ENCODE data around the gene RAB17.
"Not testable (repeated sequence)": the region's sequence is repeated elsewhere in the genome, so short reads cannot be mapped to it uniquely, and the experiment has no call there.

RAB17 gene

GRCh38 chr2:237597196-237598145 lies 6.9 kb upstream of the RAB17 start:
- DNase-seq: no peak

- DNase-seq: no peak
These were observed 6.1 kb upstream of the RAB17 start for GRCh38 chr2:237596520-237597195.

- DNase-seq: not testable (repeated sequence)
These were observed 5.4 kb upstream of the RAB17 start for GRCh38 chr2:237595829-237596519.

GRCh38 chr2:237594514-237594871 lies 4.0 kb upstream of the RAB17 start:
- DNase-seq: no peak

GRCh38 chr2:237593596-237594320 lies 3.2 kb upstream of the RAB17 start:
- no peak for DNase-seq

- no peak for DNase-seq
These were observed 2.5 kb upstream of the RAB17 start for GRCh38 chr2:237593036-237593435.

- no peak for DNase-seq
These were observed 2.0 kb upstream of the RAB17 start for GRCh38 chr2:237592425-237592980.

GRCh38 chr2:237591141-237591881 lies 777 bp upstream of the RAB17 start:
- DNase-seq: no peak

GRCh38 chr2:237588044-237588696 lies 2.4 kb downstream of the RAB17 start:
- DNase-seq: no peak

GRCh38 chr2:237585590-237586221 lies 4.8 kb downstream of the RAB17 start:
- no peak for DNase-seq

- no peak for DNase-seq
These were observed 6.9 kb downstream of the RAB17 start for GRCh38 chr2:237583385-237584295.

- DNase-seq: no peak
These were observed 8.5 kb downstream of the RAB17 start for GRCh38 chr2:237581751-237582746.

GRCh38 chr2:237581326-237581725 lies 9.2 kb downstream of the RAB17 start:
- no peak for DNase-seq

GRCh38 chr2:237577956-237578870 lies 12.3 kb downstream of the RAB17 start:
- no peak for DNase-seq

- no peak for DNase-seq
These were observed 13.1 kb downstream of the RAB17 start for GRCh38 chr2:237577458-237577857.

GRCh38 chr2:237576974-237577373 lies 13.6 kb downstream of the RAB17 start:
- no peak for DNase-seq

Measured in DMS 273 treated with DMSO at 0.1 percent for 48 hours (cell line).